HEK293 (cell line): ENCODE results near the gene STX4.

Experiments used
- ATF2 ChIP-seq: fragments of 450-650 bp; formaldehyde crosslinking; IDR thresholded peaks from 2 replicates; pipeline ENCODE4 v1.5.1; 2016; ENCODE audit warnings: missing biosample characterization, missing genetic modification characterization, low read depth
- CTCF ChIP-seq: fragments of 450-650 bp; formaldehyde crosslinking; IDR thresholded peaks from 2 replicates; pipeline ENCODE4 v1.5.1; 2016; ENCODE audit warnings: missing biosample characterization, missing genetic modification characterization
- REST ChIP-seq: fragments of 450-650 bp; formaldehyde crosslinking; IDR thresholded peaks from 2 replicates; pipeline ENCODE4 v1.5.1; 2016; ENCODE audit warnings: missing biosample characterization, missing genetic modification characterization
- YY1 ChIP-seq: fragments of 450-650 bp; formaldehyde crosslinking; IDR thresholded peaks from 2 replicates; pipeline ENCODE4 v1.5.1; 2018; ENCODE audit warnings: missing biosample characterization, missing genetic modification characterization
- ZBTB1 ChIP-seq: fragments of 450-650 bp; formaldehyde crosslinking; IDR thresholded peaks from 2 replicates; pipeline ENCODE4 v1.5.1; 2016; ENCODE audit warnings: missing biosample characterization, missing genetic modification characterization
- ZNF112 ChIP-seq: fragments of 450-650 bp; formaldehyde crosslinking; IDR thresholded peaks from 2 replicates; pipeline ENCODE4 v1.5.0; 2017; ENCODE audit warnings: missing biosample characterization, missing genetic modification characterization
- ZNF140 ChIP-seq: fragments of 450-650 bp; formaldehyde crosslinking; IDR thresholded peaks from 2 replicates; pipeline ENCODE4 v1.5.1; 2016; ENCODE audit warnings: missing biosample characterization, missing genetic modification characterization
- ZNF239 ChIP-seq: fragments of 450-650 bp; formaldehyde crosslinking; IDR thresholded peaks from 2 replicates; pipeline ENCODE4 v1.5.1; 2016; ENCODE audit warnings: missing biosample characterization, missing genetic modification characterization
- ZNF366 ChIP-seq: fragments of 450-650 bp; formaldehyde crosslinking; conservative IDR thresholded peaks from 2 replicates; pipeline ENCODE4 v1.5.1; 2016; ENCODE audit warnings: missing biosample characterization, missing genetic modification characterization
- ZNF747 ChIP-seq: fragments of 450-650 bp; formaldehyde crosslinking; IDR thresholded peaks from 2 replicates; pipeline ENCODE4 v1.5.1; 2016; ENCODE audit warnings: missing biosample characterization, missing genetic modification characterization

GRCh38 chr16:31087481-31087880 is 54.1 kb downstream of the STX4 start:
- TF ChIP-seq ZNF239 (tag by site-specific recombination), result no peak
- TF ChIP-seq ATF2, result no peak
- TF ChIP-seq CTCF, result no peak
- no peak for TF ChIP-seq REST (tag by site-specific recombination)
- TF ChIP-seq ZNF747, result no peak
- TF ChIP-seq ZNF112 (tag by site-specific recombination), result no peak
- no peak for TF ChIP-seq ZBTB1
- TF ChIP-seq ZNF366 (tag by site-specific recombination), result no peak
- no peak for TF ChIP-seq YY1 (tag by site-specific recombination)
- no peak for TF ChIP-seq ZNF140 (tag by site-specific recombination)
